ENCODE results near the gene CEP55.

DNA sequence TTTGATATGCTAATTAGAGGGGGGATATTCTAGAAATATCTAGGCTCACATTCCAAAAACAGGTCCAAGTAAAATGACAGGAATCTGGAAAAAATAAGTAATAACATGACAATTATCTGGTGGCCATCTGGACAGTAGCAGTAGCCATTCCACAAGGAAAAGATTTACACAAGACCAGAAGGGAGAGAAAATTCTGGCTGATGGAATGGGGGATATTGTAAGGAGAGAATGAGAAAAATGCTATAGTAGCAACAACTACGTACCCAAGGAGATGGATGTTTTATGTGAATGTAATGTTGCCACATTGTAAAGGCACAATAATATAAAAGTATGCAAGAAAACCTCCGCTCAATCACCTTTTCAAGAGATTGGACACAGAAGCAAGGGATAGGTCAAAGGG lies 19.7 kb upstream of the CEP55 start:
- TF ChIP-seq, protein P1, sequence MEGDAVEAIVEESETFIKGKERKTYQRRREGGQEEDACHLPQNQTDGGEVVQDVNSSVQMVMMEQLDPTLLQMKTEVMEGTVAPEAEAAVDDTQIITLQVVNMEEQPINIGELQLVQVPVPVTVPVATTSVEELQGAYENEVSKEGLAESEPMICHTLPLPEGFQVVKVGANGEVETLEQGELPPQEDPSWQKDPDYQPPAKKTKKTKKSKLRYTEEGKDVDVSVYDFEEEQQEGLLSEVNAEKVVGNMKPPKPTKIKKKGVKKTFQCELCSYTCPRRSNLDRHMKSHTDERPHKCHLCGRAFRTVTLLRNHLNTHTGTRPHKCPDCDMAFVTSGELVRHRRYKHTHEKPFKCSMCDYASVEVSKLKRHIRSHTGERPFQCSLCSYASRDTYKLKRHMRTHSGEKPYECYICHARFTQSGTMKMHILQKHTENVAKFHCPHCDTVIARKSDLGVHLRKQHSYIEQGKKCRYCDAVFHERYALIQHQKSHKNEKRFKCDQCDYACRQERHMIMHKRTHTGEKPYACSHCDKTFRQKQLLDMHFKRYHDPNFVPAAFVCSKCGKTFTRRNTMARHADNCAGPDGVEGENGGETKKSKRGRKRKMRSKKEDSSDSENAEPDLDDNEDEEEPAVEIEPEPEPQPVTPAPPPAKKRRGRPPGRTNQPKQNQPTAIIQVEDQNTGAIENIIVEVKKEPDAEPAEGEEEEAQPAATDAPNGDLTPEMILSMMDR (IDR thresholded peaks at IDR 0.05), result no peak
- TF ChIP-seq POLR2AphosphoS5 (IDR thresholded peaks at IDR 0.05; ENCODE audit: insufficient read depth in 1 of 2, low read depth in 1 of 2) (no peak), POLR2A (IDR thresholded peaks at IDR 0.05) (no peak)

Measured in vagina (tissue), 2 donors.